KOPT-K1 (cell line): ENCODE results near the gene MEGF10.

Experiments
- H3K27ac ChIP-seq: fragments of 200-600 bp; sonication (generic); 2 replicates; pipeline ENCODE4 v1.5.1; 2016; ENCODE audit warnings: antibody characterized with exemption, mild to moderate bottlenecking, low read depth, low read length; ENCODE audit not compliant: poor library complexity, severe bottlenecking
- H3K36me3 ChIP-seq: fragments of 200-600 bp; sonication (generic); 2 replicates; pipeline ENCODE4 v1.5.1; 2017; ENCODE audit warnings: antibody characterized with exemption, mild to moderate bottlenecking, low read length, moderate library complexity; ENCODE audit not compliant: insufficient read depth
- H3K9me3 ChIP-seq: fragments of 200-600 bp; sonication (generic); 2 replicates; pipeline ENCODE4 v1.5.1; 2017; ENCODE audit warnings: antibody characterized with exemption, low read length, mild to moderate bottlenecking; ENCODE audit not compliant: insufficient read depth, poor library complexity, severe bottlenecking

The MEGF10 gene

DNA sequence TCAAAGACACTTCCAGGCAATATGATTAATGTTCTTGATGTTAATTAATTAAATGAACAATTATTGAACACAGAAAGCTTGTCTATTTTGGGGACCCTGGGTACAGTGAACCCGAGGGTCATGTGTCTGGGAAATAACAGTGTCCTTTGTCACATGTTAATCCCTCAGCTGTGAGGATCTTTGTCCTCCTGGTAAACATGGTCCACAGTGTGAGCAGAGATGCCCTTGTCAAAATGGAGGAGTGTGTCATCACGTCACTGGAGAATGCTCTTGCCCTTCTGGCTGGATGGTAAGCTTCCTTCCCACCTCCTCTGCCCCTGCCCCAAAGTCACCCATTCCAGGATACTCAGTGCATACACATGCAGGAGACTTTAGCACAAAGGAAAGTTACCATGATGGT lies 107.9 kb downstream of the MEGF10 start:
- no peaks in the 10 kb centered on the region for H3K36me3 ChIP-seq
- no peaks in the 10 kb centered on the region for H3K9me3 ChIP-seq
- H3K27ac ChIP-seq = no peak overlapping the region

DNA sequence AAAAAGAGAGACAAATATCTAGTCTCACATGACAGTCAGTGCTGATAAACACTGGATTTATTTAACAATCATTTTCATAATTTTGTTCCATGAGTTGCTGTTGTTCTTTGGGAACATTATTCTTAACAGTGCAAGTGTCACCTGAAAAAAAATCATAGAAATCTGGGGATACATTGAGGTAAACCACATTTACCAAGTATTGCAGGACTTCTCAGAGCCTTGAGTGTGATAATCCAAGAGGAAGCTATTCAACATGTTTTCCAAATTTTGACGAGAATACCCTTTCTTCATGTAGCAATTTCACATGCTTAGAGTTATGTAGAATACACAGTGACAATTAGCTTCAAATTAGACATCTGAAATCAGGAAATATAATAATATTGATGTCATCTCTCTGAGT lies 108.5 kb downstream of the MEGF10 start:
- Histone ChIP-seq H3K27ac (no peak overlapping the region), H3K36me3 (no peaks in the 10 kb centered on the region), H3K9me3 (no peaks in the 10 kb centered on the region)

DNA sequence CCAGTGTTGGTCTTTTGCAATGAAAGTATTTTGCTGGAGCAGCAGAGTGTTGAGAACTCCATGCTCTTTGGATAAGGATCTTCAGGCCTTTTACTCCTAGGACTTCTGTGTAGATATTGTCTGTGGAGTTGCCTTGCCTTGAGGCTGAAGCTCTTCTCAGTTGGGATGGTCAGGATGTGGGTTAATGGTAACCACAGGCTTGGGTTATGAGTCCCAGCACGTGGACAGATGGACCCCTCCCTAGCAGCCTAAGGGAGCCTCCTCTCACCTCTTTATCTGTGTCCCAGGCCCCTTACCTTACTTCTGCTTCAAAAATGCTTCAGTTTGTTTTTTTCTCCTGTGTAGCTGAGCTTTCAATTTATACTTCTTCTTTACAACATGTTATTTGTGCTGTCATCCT lies 109.9 kb downstream of the MEGF10 start:
- no peaks in the 10 kb centered on the region for H3K36me3 ChIP-seq
- H3K9me3 ChIP-seq = no peaks in the 10 kb centered on the region
- no peak overlapping the region for H3K27ac ChIP-seq

DNA sequence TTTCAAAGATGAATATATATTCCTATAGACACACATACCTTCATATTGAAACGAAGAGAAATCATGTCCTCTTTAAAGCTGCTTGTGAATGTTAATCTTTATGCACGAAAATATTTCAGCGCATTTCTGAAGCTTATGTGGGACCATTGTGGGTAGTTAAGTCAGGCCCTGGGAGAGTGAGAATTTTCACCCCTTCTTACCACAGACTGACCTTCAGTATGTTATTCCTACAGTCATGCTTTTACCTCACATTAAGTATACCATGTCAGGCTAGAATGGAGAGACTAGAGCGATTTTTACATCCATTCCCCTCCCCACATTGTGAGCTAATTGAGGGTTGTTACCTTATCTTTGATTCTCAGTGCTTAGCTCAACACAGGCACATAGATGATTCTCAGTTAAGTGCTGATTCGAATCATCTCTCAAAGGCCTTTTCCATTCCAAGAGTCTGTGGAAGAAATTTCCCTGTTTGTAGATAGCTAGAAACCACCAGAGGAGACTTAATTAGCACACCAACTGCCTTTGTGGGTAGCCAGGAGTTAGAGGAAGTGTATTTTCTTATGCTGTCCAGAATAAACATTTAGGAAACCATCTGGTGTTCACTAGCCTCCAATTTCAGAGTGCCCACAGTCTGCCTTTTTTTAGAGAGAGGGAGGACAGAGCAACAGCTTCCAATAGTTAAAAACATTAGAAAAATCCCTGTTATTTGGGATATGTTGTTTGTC lies 110.5 kb downstream of the MEGF10 start:
- H3K9me3 ChIP-seq = no peaks in the 10 kb centered on the region
- no peak overlapping the region for H3K27ac ChIP-seq
- no peaks in the 10 kb centered on the region for H3K36me3 ChIP-seq

DNA sequence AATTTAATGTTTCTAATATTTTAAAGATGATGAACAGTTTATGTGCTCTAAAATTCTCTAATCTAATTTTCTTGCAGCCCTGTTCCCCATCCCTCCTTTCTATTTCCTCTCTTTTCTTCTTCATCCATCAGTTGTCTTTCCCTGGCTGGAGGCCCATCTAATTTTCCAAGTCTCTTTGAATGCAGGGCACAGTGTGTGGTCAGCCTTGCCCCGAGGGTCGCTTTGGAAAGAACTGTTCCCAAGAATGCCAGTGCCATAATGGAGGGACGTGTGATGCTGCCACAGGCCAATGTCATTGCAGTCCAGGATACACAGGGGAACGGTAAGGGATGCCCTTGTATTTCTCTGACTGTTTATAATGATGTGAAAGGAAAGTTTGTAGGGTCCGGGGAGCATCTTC lies 111.8 kb downstream of the MEGF10 start:
- no peak overlapping the region for H3K27ac ChIP-seq
- H3K9me3 ChIP-seq = no peaks in the 10 kb centered on the region
- no peaks in the 10 kb centered on the region for H3K36me3 ChIP-seq

DNA sequence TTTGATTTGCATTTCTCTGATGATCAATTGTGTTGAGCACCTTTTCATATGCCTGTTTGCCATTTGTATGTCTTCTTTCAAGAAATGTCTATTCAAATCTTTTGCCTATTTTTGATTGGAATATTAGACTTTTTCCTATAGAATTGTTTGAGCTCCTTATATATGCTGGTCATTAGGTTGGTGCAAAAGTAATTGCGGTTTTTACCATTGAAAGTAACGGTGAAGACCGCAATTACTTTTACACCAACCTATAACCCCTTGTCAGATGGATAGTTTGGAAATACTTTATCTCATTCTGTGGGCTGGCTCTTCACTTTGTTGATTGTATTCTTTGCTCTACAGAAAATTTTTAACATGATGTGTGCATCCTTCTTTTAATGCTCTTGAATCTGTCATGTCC lies 113.6 kb downstream of the MEGF10 start:
- H3K27ac ChIP-seq = no peak overlapping the region
- no peaks in the 10 kb centered on the region for H3K9me3 ChIP-seq
- no peaks in the 10 kb centered on the region for H3K36me3 ChIP-seq

DNA sequence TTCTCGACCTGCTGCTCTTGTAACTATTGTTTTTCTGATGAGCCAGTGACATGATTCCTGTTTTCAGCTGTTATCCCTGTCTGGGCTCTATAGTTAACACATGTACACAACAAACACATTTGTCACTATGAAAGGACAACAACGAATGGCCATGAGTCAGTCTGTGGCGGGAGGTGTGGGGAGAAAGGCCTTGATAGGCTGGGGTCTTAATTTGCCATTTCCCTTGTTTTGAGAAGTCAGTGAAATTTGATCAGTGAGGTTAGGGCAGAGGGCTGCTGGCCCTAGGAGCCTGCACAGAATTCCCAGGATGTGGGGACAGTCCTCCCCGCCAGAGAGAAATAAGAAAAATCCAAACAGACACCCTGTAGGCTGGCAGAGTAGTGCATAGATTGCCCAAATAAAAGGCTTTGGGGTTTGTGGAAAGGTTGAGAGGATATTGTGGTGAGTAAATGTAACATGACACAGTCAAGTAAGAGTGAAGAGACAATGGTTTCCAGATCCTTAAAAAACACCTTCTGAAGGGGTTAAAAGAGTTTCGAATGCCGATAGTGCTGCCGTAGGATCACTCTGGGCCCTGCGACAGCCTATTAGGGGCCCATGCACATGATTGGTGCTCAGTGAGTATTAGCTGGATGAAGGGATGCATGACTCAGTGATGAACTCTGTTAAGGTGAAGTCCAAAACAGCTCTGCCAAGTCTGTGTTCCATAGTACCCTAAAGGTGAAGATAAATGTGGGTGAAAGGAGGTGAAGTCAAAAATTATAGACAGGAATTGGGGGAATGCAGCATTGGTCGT lies 115.9 kb downstream of the MEGF10 start:
- no peaks in the 10 kb centered on the region for H3K9me3 ChIP-seq
- no peaks in the 10 kb centered on the region for H3K36me3 ChIP-seq
- H3K27ac ChIP-seq = no peak overlapping the region

DNA sequence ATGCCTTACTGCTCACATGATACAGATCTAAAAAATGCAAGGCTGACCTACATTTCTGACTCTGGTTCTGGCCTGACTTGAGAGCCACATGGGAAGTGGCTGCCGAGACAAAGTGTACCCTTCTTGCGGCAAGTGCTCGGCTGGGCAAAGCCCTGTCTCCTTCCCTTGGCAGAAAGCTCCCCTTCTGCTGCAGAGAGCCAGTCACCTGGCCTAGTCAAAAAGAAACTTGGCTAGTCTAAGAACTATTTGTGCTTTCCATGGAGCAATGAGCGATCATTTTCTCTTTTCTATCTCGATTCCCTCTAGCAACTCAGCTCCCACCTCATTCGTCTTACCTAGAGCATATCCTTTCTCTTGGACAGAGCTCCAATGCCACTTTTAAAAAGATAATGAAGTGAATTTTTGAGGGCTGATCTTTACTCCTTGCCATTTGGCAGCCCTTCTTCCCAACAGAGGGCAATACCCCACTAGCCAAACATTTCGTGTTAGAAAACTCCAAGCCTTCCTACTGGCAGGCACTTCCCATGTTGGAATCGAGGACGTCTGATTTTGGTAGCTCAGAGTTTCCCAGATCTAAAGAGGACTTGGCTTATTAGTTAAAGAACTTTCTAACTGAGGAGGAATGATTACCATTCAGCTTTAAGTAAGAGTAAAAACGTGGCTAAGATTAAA lies 118.8 kb downstream of the MEGF10 start:
- H3K27ac ChIP-seq = no peak overlapping the region
- no peaks in the 10 kb centered on the region for H3K36me3 ChIP-seq
- no peaks in the 10 kb centered on the region for H3K9me3 ChIP-seq

DNA sequence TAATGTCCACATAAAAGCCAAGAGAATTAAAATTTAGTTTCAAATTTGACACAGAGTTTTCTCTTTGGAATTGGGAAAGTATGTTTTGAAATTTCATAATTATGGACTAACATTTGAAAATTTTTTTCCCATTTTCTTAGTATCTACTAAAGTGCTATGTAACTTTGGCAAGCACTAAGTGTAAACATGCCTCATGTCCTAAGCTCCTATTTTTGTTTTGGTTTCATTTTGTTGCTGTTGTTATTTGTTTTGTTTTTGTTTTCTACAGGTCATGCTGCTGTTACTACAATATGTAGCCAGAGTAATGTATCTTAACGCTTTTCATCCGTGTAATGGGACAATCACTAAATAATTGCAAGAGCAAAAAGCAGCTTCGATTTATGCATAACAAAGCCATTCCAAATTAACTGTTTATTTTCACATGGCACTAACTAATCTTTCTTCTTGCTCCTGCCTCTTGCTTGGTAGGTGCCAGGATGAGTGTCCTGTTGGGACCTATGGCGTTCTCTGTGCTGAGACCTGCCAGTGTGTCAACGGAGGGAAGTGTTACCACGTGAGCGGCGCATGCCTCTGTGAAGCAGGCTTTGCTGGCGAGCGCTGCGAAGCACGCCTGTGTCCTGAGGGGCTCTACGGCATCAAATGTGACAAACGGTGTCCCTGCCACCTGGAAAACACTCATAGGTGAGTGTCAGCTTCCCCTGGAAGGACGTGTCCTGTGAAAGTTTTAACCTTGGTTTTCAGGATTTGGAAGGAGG lies 119.5 kb downstream of the MEGF10 start:
- Histone ChIP-seq H3K9me3 (no peaks in the 10 kb centered on the region), H3K27ac (no peak overlapping the region), H3K36me3 (no peaks in the 10 kb centered on the region)

DNA sequence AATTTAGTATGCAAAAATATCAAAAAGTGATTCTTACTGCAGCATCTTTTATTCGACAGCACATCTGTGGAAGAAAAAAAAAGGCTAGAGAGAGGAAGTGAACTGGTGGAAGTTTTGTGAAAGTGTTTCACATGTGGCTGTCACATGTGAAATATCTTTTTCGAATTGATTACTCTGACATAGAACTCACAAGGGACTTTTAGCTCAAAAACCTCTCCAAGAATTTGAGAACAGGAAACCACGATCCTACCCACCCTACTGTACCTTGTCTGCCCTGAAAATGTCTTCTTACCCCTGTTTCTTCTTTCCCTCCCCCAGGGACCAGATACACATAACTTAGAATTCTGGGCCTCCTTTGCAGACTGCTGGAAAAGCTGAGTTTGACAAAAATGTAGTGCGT lies 120.4 kb downstream of the MEGF10 start:
- H3K36me3 ChIP-seq = no peaks in the 10 kb centered on the region
- H3K9me3 ChIP-seq = no peaks in the 10 kb centered on the region
- H3K27ac ChIP-seq = no peak overlapping the region

DNA sequence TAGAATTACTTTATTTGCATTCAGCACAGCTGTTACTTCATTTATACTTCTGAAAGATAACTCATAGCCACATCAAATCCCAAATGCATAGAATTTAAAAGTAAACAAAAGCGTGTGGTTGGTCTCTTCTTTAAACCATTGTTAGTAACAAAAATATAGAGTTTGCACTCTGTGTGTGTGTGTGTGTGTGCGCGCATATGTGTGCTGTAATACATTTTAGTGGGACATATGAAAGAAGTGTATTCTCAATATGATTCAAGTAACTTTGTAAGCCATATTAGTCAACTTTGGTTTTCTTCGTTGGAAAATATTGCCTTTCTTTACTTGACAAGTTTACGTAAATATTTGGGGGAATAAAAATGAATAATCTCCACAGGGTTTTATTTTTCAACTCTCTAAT lies 120.8 kb downstream of the MEGF10 start:
- H3K9me3 ChIP-seq = no peaks in the 10 kb centered on the region
- no peaks in the 10 kb centered on the region for H3K36me3 ChIP-seq
- H3K27ac ChIP-seq = no peak overlapping the region

DNA sequence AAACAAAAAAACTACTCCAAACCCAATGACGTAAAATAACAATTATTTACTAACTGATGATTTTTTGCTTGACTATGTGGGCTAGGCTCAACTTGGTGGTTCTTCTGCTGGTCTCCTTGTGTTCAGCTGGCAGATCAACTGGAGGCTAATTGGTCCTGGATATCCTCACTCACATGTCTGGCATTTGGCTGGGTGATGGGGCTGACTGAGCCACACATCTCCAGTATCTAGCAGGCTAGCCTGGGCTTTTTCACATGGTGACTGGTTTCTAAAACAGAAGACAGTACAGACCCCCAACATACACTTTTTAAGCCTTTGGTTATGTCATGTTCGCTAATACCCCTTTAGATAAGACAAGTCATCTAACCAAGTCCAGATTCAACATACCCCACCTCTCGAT lies 122.1 kb downstream of the MEGF10 start:
- Histone ChIP-seq H3K9me3 (no peaks in the 10 kb centered on the region), H3K27ac (no peak overlapping the region)

DNA sequence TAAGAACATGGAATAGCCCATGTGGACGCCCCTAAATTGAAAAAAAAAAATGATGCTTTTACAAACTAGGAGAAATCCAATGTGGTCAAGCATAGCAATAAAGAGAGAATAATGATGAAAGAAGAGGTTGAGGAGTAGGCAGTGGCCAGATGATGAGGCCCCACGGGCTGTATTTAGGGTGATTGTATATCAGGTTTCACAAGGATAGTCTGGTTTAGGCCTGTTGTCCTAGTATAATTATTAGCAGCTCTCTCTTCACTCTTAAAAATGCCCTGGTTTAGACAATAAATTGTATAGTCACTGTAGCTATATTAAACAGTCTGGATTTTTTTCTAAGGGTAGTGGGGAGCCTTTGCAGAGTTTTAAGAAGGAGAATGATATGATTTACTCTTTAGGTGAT lies 124.4 kb downstream of the MEGF10 start:
- no peaks in the 10 kb centered on the region for H3K9me3 ChIP-seq
- no peaks in the 10 kb centered on the region for H3K36me3 ChIP-seq

More for the DNA sequence above, 122.1 kb downstream of the MEGF10 start:
- H3K36me3 ChIP-seq = no peaks in the 10 kb centered on the region

DNA sequence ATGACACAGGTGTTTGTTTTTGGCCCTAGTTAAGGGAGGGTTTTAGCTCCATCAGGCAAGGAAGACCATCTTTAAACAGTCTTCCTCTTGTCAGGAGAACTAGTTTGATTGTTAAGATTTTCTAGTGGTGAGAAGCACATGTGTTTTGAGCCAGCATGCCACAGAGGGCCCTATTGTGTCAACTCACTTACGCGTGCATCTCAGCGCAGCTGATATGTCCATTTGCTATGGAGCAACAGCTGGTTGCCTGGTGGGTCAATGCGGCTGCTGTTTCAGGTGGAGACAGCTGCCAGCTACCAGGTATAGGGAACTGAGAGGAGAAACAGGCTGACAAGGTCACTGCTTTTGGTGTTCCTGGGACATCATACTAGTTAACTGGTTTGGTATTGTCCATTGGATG lies 126.3 kb downstream of the MEGF10 start:
- no peaks in the 10 kb centered on the region for H3K36me3 ChIP-seq
- no peaks in the 10 kb centered on the region for H3K9me3 ChIP-seq
- no peak overlapping the region for H3K27ac ChIP-seq

More for the DNA sequence above, 124.4 kb downstream of the MEGF10 start:
- H3K27ac ChIP-seq = no peak overlapping the region

DNA sequence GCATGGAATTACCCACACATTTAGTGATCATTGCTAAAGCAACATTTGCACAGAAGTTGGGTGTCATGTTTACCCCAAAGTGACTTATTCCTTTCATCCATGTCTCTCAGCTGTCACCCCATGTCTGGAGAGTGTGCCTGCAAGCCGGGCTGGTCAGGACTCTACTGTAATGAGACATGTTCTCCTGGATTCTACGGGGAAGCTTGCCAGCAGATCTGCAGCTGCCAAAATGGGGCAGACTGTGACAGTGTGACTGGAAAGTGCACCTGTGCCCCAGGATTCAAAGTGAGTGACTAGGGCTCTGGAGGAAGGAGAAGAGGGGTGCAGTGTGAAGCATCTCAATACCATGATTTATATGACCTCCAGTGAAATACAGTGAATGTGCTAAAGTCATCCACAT lies 126.9 kb downstream of the MEGF10 start:
- H3K27ac ChIP-seq = no peak overlapping the region
- H3K9me3 ChIP-seq = no peaks in the 10 kb centered on the region
- H3K36me3 ChIP-seq = no peaks in the 10 kb centered on the region
